GM20431 (cell line): ENCODE measurements around the gene RHOB.

Experiments
- in situ Hi-C: fragments of 300-500 bp; cut with MseI, MboI; formaldehyde crosslinking; loops from one replicate; pipeline ENCODE4 v1.15.0; 2020; ENCODE audit warnings: low sequenced_read_pairs; ENCODE audit not compliant: unreplicated experiment

Gene RHOB

GRCh38 chr2:20471148-20471547 lies 24.3 kb downstream of the RHOB start:
- in situ Hi-C loops: no loop called here

GRCh38 chr2:20471902-20472559 lies 25.2 kb downstream of the RHOB start:
- in situ Hi-C loops: no loop called here

- in situ Hi-C loops: no loop called here
Observed at GRCh38 chr2:20472569-20472968, 25.7 kb downstream of the RHOB start.

GRCh38 chr2:20473128-20473527 lies 26.3 kb downstream of the RHOB start:
- in situ Hi-C loops: no loop called here

GRCh38 chr2:20474757-20475566 lies 28.1 kb downstream of the RHOB start:
- in situ Hi-C loops: no loop called here

GRCh38 chr2:20475567-20475952 lies 28.7 kb downstream of the RHOB start:
- in situ Hi-C loops: no loop called here

- in situ Hi-C loops: no loop called here
Observed at GRCh38 chr2:20476481-20476880, 29.6 kb downstream of the RHOB start.

- in situ Hi-C loops: no loop called here
Observed at GRCh38 chr2:20476950-20477349, 30.1 kb downstream of the RHOB start.

GRCh38 chr2:20478961-20479360 lies 32.1 kb downstream of the RHOB start:
- in situ Hi-C loops: no loop called here

GRCh38 chr2:20479835-20480234 lies 33.0 kb downstream of the RHOB start:
- in situ Hi-C loops: no loop called here

- in situ Hi-C loops: no loop called here
Observed at GRCh38 chr2:20480913-20481312, 34.0 kb downstream of the RHOB start.

- in situ Hi-C loops: no loop called here
Observed at GRCh38 chr2:20481798-20482405, 35.0 kb downstream of the RHOB start.

- in situ Hi-C loops: no loop called here
Observed at GRCh38 chr2:20482725-20483124, 35.9 kb downstream of the RHOB start.

GRCh38 chr2:20483194-20483895 lies 36.5 kb downstream of the RHOB start:
- in situ Hi-C loops: no loop called here

GRCh38 chr2:20484034-20484617 lies 37.3 kb downstream of the RHOB start:
- in situ Hi-C loops: no loop called here

GRCh38 chr2:20484810-20485611 lies 38.1 kb downstream of the RHOB start:
- in situ Hi-C loops: no loop called here

- in situ Hi-C loops: no loop called here
Observed at GRCh38 chr2:20485612-20486388, 38.9 kb downstream of the RHOB start.

- in situ Hi-C loops: no loop called here
Observed at GRCh38 chr2:20486571-20486970, 39.7 kb downstream of the RHOB start.

GRCh38 chr2:20487030-20487391 lies 40.1 kb downstream of the RHOB start:
- in situ Hi-C loops: no loop called here
